ENCODE measurements around the gene GAD1. TPM values are rescaled to one million over a fixed set of nuclear protein-coding genes. Genes with fewer than 3 reads are reported as not detected.
A peak's percentile ranks its signal among the peaks of the same experiment; 100 is the strongest.

GAD1 gene
- total RNA-seq, 1 donor from 2014 or later: 11.4 TPM

GRCh38 chr2:170818036-170818751, 1.5 kb downstream of the GAD1 start:
- DNase-seq (ENCODE audit: low read depth): no peak

GRCh38 chr2:170818752-170819470, 2.2 kb downstream of the GAD1 start:
- DNase-seq (ENCODE audit: low read depth): no peak

GRCh38 chr2:170819680-170820664, 3.3 kb downstream of the GAD1 start:
- DNase-seq (ENCODE audit: low read depth): no peak

GRCh38 chr2:170820757-170821530, 4.3 kb downstream of the GAD1 start:
- no peak for DNase-seq (ENCODE audit: low read depth)

- no peak for DNase-seq (ENCODE audit: low read depth)
These were observed 5.0 kb downstream of the GAD1 start for GRCh38 chr2:170821531-170822289.

GRCh38 chr2:170822290-170823087, 5.8 kb downstream of the GAD1 start:
- DNase-seq (ENCODE audit: low read depth): no peak

GRCh38 chr2:170823088-170823897, 6.6 kb downstream of the GAD1 start:
- no peak for DNase-seq (ENCODE audit: low read depth)

GRCh38 chr2:170823898-170824215, 7.2 kb downstream of the GAD1 start:
- DNase-seq (ENCODE audit: low read depth): no peak

- DNase-seq (ENCODE audit: low read depth): no peak
These were observed 7.9 kb downstream of the GAD1 start for GRCh38 chr2:170824526-170825015.

- no peak for DNase-seq (ENCODE audit: low read depth)
These were observed 11.3 kb downstream of the GAD1 start for GRCh38 chr2:170827841-170828532.

GRCh38 chr2:170828533-170828916, 11.8 kb downstream of the GAD1 start:
- DNase-seq (ENCODE audit: low read depth): no peak

- DNase-seq (ENCODE audit: low read depth): no peak
These were observed 12.3 kb downstream of the GAD1 start for GRCh38 chr2:170829036-170829435.

- no peak for DNase-seq (ENCODE audit: low read depth)
These were observed 13.5 kb downstream of the GAD1 start for GRCh38 chr2:170830166-170830565.

- DNase-seq (ENCODE audit: low read depth): no peak
These were observed 14.4 kb downstream of the GAD1 start for GRCh38 chr2:170831115-170831514.

GRCh38 chr2:170836027-170836426, 19.3 kb downstream of the GAD1 start:
- no peak for DNase-seq (ENCODE audit: low read depth)

GRCh38 chr2:170840717-170841210, 24.1 kb downstream of the GAD1 start:
- no peak for DNase-seq (ENCODE audit: low read depth)

GRCh38 chr2:170842785-170843184, 26.1 kb downstream of the GAD1 start:
- peak; percentile 3 for DNase-seq (ENCODE audit: low read depth)

- DNase-seq (ENCODE audit: low read depth): peak; percentile 79
These were observed 27.0 kb downstream of the GAD1 start for GRCh38 chr2:170843656-170844055.
